Tibial artery (tissue), 4 donors: ENCODE measurements around the gene ASB13.

Experiments used
- DNase-seq, 2 donors: peaks; one replicate each; pipeline ENCODE4 v3.0.0-alpha.2; 2019
- H3K27ac ChIP-seq, 2 donors: fragments of 200-600 bp; sonication (generic) in 1 of 2; 1 replicate in 1 of 2; 2 replicates in 1 of 2; pipeline ENCODE4 v1.5.1; 2018 to 2019; ENCODE audit warnings: mild to moderate bottlenecking in 1 of 2
- H3K27me3 ChIP-seq, 2 donors: fragments of 200-600 bp; sonication (generic) in 1 of 2; one replicate each; pipeline versions ENCODE4 v1.5.1 to v1.6.0; 2016 to 2019
- H3K36me3 ChIP-seq, 3 donors: fragments of 200-600 bp; sonication (generic) in 2 of 3; one replicate each; pipeline ENCODE4 v1.5.1; 2016 to 2019; ENCODE audit warnings: mild to moderate bottlenecking in 2 of 3
- H3K4me1 ChIP-seq, 4 donors: fragments of 200-600 bp; sonication (generic) in 2 of 4; 1 replicate in 3 of 4; 2 replicates in 1 of 4; pipeline ENCODE4 v1.5.1; 2016 to 2019
- H3K4me3 ChIP-seq, 2 donors: fragments of 200-600 bp; sonication (generic) in 1 of 2; 1 replicate in 1 of 2; 2 replicates in 1 of 2; pipeline ENCODE4 v1.5.1; 2018 to 2019; ENCODE audit warnings: mild to moderate bottlenecking in 2 of 2
- H3K9me3 ChIP-seq, 3 donors: fragments of 200-600 bp; sonication (generic) in 1 of 3; one replicate each; pipeline ENCODE4 v1.5.1; 2016 to 2019
- CTCF ChIP-seq, 2 experiments: fragments of 200-600 bp in 1 of 2; fragments of 450-650 bp in 1 of 2; IDR thresholded peaks; one replicate each; pipeline ENCODE4 v1.5.1; 2017 to 2019; ENCODE audit warnings: antibody characterized with exemption in 2 of 2, mild to moderate bottlenecking in 1 of 2, moderate library complexity in 1 of 2
- intact Hi-C: fragments of 100-400 bp; cut with DNase I; formaldehyde crosslinking; loops from one replicate; pipeline ENCODE4 v1.15.0; 2023; ENCODE audit warnings: low total_unique reads

The ASB13 gene

GRCh38 chr10:5681930-5682329 is 15.5 kb upstream of the ASB13 start:
- Histone ChIP-seq H3K36me3 (no peaks in the 10 kb centered on the region), H3K27ac (no peak overlapping the region), H3K4me1 (peaks cover 0 to 18% (median 3%) of the 10 kb centered on the region in 4 donors), H3K9me3 (no peaks in the 10 kb centered on the region), H3K27me3 (peaks cover 0 to 3% of the 10 kb centered on the region in 2 donors), H3K4me3 (no peak overlapping the region)
- no peak for TF ChIP-seq CTCF (IDR thresholded peaks at IDR 0.05)
- intact Hi-C loops, result loop anchor here (10.0 kb wide), 2 partner anchors 193 to 237 kb away; no protein-coding TSS in a partner anchor
- DNase-seq, result no peak

- H3K9me3 ChIP-seq, result no peaks in the 10 kb centered on the region
- DNase-seq, result no peak
- H3K36me3 ChIP-seq, result no peaks in the 10 kb centered on the region
- H3K27ac ChIP-seq, result no peak overlapping the region
- H3K4me3 ChIP-seq, result no peak overlapping the region
- H3K27me3 ChIP-seq, result peaks cover 0 to 3% of the 10 kb centered on the region in 2 donors
- H3K4me1 ChIP-seq, result peaks cover 0 to 6% (median 3%) of the 10 kb centered on the region in 4 donors
- TF ChIP-seq CTCF (IDR thresholded peaks at IDR 0.05), result no peak
- intact Hi-C loops, result loop anchor here (10.0 kb wide), 2 partner anchors 195 to 235 kb away; no protein-coding TSS in a partner anchor
These were observed 13.2 kb upstream of the ASB13 start for GRCh38 chr10:5679606-5680005.

GRCh38 chr10:5679037-5679435 is 12.6 kb upstream of the ASB13 start:
- intact Hi-C loops, result no loop called here
- no peak overlapping the region for H3K27ac ChIP-seq
- peaks cover 0 to 3% (median under 1%) of the 10 kb centered on the region in 4 donors for H3K4me1 ChIP-seq
- no peak for DNase-seq
- peaks cover 0 to 4% (median 0%) of the 10 kb centered on the region in 3 donors for H3K9me3 ChIP-seq
- no peaks in the 10 kb centered on the region for H3K36me3 ChIP-seq
- no peak for TF ChIP-seq CTCF (IDR thresholded peaks at IDR 0.05)
- H3K27me3 ChIP-seq, result peaks cover 0 to 3% of the 10 kb centered on the region in 2 donors
- no peak overlapping the region for H3K4me3 ChIP-seq

GRCh38 chr10:5678397-5679036 is 12.1 kb upstream of the ASB13 start:
- no peaks in the 10 kb centered on the region for H3K36me3 ChIP-seq
- intact Hi-C loops, result no loop called here
- H3K9me3 ChIP-seq, result peaks cover 0 to 7% (median 0%) of the 10 kb centered on the region in 3 donors
- no peak overlapping the region for H3K27ac ChIP-seq
- TF ChIP-seq CTCF (IDR thresholded peaks at IDR 0.05), result no peak
- H3K4me1 ChIP-seq, result no peaks in the 10 kb centered on the region
- no peak overlapping the region for H3K4me3 ChIP-seq
- peaks cover 0 to 3% of the 10 kb centered on the region in 2 donors for H3K27me3 ChIP-seq
- DNase-seq, result no peak

GRCh38 chr10:5670662-5671375 is 4.4 kb upstream of the ASB13 start:
- DNase-seq, result no peak
- Histone ChIP-seq H3K27me3 (no peaks in the 10 kb centered on the region), H3K27ac (no peak overlapping the region), H3K4me1 (peaks cover 0 to 9% (median 8%) of the 10 kb centered on the region in 4 donors), H3K4me3 (no peak overlapping the region), H3K36me3 (no peaks in the 10 kb centered on the region), H3K9me3 (peaks cover 0 to 7% (median 0%) of the 10 kb centered on the region in 3 donors)
- intact Hi-C loops, result no loop called here
- TF ChIP-seq CTCF (IDR thresholded peaks at IDR 0.05), result no peak
